HG03439 (cell line): ENCODE measurements around the gene NPL.

ENCODE experiments used
- ATAC-seq: cut with Tn5 transposase; IDR thresholded peaks from one replicate; pipeline ENCODE4 v1.9.1; 2021; ENCODE audit warnings: mild to moderate bottlenecking, moderate library complexity; ENCODE audit not compliant: unreplicated experiment

NPL gene

DNA sequence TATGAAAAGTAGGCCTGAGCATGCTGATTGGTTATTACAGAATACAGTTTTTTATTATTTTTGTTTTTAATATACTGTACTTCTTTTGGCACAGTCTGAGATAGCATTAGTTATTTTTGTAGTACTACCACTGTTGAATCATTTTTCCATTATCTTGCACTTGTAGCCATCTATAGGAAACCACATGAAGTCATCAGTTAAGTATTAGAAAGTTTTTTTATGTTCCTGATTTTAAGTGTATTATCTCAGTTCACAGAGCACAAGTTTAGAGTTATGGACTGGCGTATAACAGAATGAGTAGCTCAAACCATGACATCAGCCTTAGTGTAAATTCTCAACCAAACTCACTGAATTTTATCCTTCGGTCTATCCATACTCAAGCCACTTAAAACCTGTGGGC lies 72.4 kb downstream of the NPL start:
- ATAC-seq = no peak

- ATAC-seq = no peak
Observed at GRCh38 chr1:182862827-182863226, 73.3 kb downstream of the NPL start.

DNA sequence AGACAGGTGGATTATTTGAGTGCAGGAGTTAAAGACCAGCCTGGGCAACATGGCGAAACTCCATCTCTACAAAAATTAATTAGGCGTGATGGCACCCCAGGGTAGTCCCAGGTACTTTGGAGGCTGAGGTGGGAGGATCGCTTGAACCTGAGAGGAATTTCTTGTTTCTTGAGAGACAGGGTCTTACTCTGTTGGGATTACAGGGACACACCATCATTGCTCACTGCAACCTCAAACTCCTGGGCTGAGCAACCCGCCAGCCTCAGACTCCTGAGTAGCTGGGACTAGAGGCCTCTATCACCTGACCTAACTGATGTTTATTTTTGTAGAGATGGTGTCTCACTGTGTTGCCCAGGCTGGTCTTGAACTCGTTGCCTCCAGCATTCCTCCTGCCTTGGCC lies 74.4 kb downstream of the NPL start:
- no peak for ATAC-seq

GRCh38 chr1:182867861-182868260 lies 78.3 kb downstream of the NPL start:
- ATAC-seq = no peak

- no peak for ATAC-seq
Observed at GRCh38 chr1:182869241-182869666, 79.7 kb downstream of the NPL start.

- ATAC-seq = no peak
Observed at GRCh38 chr1:182872881-182873280, 83.3 kb downstream of the NPL start.

GRCh38 chr1:182875889-182876288 lies 86.3 kb downstream of the NPL start:
- ATAC-seq = no peak

- no peak for ATAC-seq
Observed at GRCh38 chr1:182877331-182877730, 87.8 kb downstream of the NPL start.

DNA sequence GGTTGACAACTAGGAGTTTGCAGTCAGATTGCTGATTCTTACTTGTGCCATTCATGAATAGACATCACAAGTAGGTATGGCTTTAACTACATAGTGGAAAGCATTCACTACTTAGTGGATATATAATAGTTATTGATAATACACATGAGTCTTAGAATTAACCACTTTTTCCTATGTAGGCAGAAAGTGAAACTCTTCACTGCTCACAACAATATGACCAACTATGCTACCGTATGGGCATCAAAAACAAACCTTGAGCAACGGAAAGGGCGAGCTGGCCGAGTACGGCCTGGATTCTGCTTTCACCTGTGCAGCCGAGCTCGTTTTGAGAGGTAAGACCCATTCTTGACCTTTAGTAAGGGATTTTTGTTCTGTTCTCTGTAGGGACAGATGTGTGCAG lies 88.3 kb downstream of the NPL start:
- no peak for ATAC-seq
